ENCODE measurements around the gene CACHD1. TPM values are rescaled to one million over a fixed set of nuclear protein-coding genes. Genes with fewer than 3 reads are reported as not detected.

Gene CACHD1
- total and polyA plus RNA-seq, 4 donors: 4.7 to 49.6 (median 12.5) TPM

- 97 to 98% methylated on average over 2 of the region's 2 CpGs for WGBS, 2 donors
- no peak for TF ChIP-seq CTCF (IDR thresholded peaks at IDR 0.05; ENCODE audit: control extremely low read depth, extremely low read depth)
- ATAC-seq (ENCODE audit: insufficient read depth, low FRiP score) (no peak), DNase-seq (no peak)
- Histone ChIP-seq H3K9me3 (ENCODE audit: control insufficient read depth in 4 of 4, insufficient read depth in 3 of 4, low read length in 3 of 4) (no peaks in the 10 kb centered on the region), H3K4me1 (ENCODE audit: control insufficient read depth in 5 of 5, insufficient read depth in 5 of 5, low read length in 5 of 5) (peaks cover 2 to 50% (median 29%) of the 10 kb centered on the region in 5 donors), H3K9ac (ENCODE audit: insufficient read depth in 1 of 2, low read length in 2 of 2) (no peak overlapping the region), H3K4me3 (no peak overlapping the region), H3K27ac (ENCODE audit: low read depth in 1 of 2, low read length in 1 of 2) (no peak overlapping the region), H3K36me3 (ENCODE audit: control insufficient read depth in 4 of 4, insufficient read depth in 4 of 4, low read length in 4 of 4) (no peaks in the 10 kb centered on the region), H3K27me3 (ENCODE audit: control insufficient read depth in 3 of 3, insufficient read depth in 3 of 3, low read length in 2 of 3) (no peaks in the 10 kb centered on the region)
These were observed 47.7 kb downstream of the CACHD1 start for GRCh38 chr1:64517640-64518039.

- H3K9ac ChIP-seq (ENCODE audit: insufficient read depth in 1 of 2, low read length in 2 of 2): no peak overlapping the region
- 87 to 90% methylated on average over 1 of the region's 1 CpG for WGBS, 2 donors
- H3K36me3 ChIP-seq (ENCODE audit: control insufficient read depth in 4 of 4, insufficient read depth in 4 of 4, low read length in 4 of 4): no peaks in the 10 kb centered on the region
- no peaks in the 10 kb centered on the region for H3K27me3 ChIP-seq (ENCODE audit: control insufficient read depth in 3 of 3, insufficient read depth in 3 of 3, low read length in 2 of 3)
- ATAC-seq (ENCODE audit: insufficient read depth, low FRiP score) (no peak), DNase-seq (no peak)
- no peak for TF ChIP-seq CTCF (IDR thresholded peaks at IDR 0.05; ENCODE audit: control extremely low read depth, extremely low read depth)
- H3K9me3 ChIP-seq (ENCODE audit: control insufficient read depth in 4 of 4, insufficient read depth in 3 of 4, low read length in 3 of 4): no peaks in the 10 kb centered on the region
- peaks cover 2 to 38% (median 19%) of the 10 kb centered on the region in 5 donors for H3K4me1 ChIP-seq (ENCODE audit: control insufficient read depth in 5 of 5, insufficient read depth in 5 of 5, low read length in 5 of 5)
- no peak overlapping the region for H3K4me3 ChIP-seq
- H3K27ac ChIP-seq (ENCODE audit: low read depth in 1 of 2, low read length in 1 of 2): no peak overlapping the region
These were observed 49.0 kb downstream of the CACHD1 start for GRCh38 chr1:64518692-64519481.

GRCh38 chr1:64519901-64520300 is 50.0 kb downstream of the CACHD1 start:
- Histone ChIP-seq H3K27me3 (ENCODE audit: control insufficient read depth in 3 of 3, insufficient read depth in 3 of 3, low read length in 2 of 3) (no peaks in the 10 kb centered on the region), H3K9ac (ENCODE audit: insufficient read depth in 1 of 2, low read length in 2 of 2) (no peak overlapping the region), H3K4me1 (ENCODE audit: control insufficient read depth in 5 of 5, insufficient read depth in 5 of 5, low read length in 5 of 5) (peaks cover 2 to 28% (median 16%) of the 10 kb centered on the region in 5 donors), H3K9me3 (ENCODE audit: control insufficient read depth in 4 of 4, insufficient read depth in 3 of 4, low read length in 3 of 4) (no peaks in the 10 kb centered on the region), H3K36me3 (ENCODE audit: control insufficient read depth in 4 of 4, insufficient read depth in 4 of 4, low read length in 4 of 4) (no peaks in the 10 kb centered on the region), H3K4me3 (no peak overlapping the region), H3K27ac (ENCODE audit: low read depth in 1 of 2, low read length in 1 of 2) (no peak overlapping the region)
- ATAC-seq (ENCODE audit: insufficient read depth, low FRiP score) (no peak), DNase-seq (peak in 1 of 3 donors; percentile 57)
- 57 to 77% methylated on average over 3 of the region's 3 CpGs for WGBS, 2 donors
- no peak for TF ChIP-seq CTCF (IDR thresholded peaks at IDR 0.05; ENCODE audit: control extremely low read depth, extremely low read depth)

Measured in lung (tissue), 12 donors.